GM19372 (cell line): ENCODE measurements around the gene TRIM8.

Source experiments
- ATAC-seq: cut with Tn5 transposase; IDR thresholded peaks from one replicate; pipeline ENCODE4 v1.9.1; 2021; ENCODE audit warnings: mild to moderate bottlenecking, low read depth, moderate library complexity; ENCODE audit not compliant: unreplicated experiment

The TRIM8 gene

DNA sequence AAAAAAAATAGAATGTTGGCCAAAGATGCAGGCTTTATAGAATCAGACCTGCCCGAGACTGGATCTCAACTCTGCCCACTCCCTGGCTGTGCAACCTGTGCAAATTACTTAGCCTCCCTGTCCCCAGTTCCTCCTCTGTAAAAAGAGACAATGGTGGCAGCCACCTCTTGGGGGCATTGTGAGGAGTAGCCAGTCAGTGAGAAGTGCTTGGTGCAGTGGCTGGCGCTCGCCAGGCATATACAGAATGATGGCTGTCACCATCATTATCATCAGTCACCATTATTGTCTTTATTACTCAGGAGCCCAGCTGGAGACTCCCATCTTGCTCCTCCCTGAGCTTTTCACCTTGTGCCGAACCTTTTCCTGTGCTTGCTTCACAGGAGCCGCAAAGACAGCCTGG is 29.4 kb upstream of the TRIM8 start:
- no peak for ATAC-seq

DNA sequence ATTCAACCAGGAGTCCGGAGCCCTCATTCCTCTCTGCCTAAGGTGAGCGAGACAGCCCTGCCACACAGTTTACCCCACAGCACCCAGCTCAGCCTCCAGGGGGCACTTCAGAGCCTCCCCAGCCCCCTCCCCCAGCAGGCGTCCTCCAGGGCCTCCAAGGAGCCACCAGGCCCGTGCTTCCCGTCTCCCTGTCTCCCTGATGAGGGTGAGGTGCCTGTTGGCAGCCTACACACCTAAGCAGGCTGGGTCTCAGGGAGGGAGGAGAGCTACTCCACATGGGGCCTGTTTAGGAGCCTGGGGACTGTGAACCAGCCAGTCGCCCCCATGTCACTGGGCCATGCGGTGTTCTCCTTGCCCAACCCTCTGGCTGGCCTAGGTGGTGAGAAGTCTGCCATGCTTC is 28.9 kb upstream of the TRIM8 start:
- no peak for ATAC-seq

GRCh38 chr10:102616066-102616770 is 28.1 kb upstream of the TRIM8 start:
- no peak for ATAC-seq

DNA sequence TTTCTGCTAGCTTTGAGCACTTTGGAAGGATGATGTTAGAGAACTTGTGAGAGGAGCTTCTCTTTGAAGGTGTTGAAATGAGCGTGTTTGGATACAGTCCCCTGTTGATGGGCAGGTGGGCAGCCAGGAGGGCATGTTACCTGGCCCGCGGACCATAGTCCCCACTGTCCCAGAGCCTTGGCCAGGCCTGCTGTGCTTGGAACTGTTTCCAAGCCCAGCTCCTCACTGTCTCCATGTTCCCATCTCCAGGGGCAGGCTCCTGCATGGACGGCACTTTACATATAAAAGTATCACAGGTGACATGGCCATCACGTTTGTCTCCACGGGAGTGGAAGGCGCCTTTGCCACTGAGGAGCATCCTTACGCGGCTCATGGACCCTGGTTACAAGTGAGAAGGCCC is 27.2 kb upstream of the TRIM8 start:
- no peak for ATAC-seq

- ATAC-seq, result no peak
Observed at GRCh38 chr10:102617816-102618215, 26.5 kb upstream of the TRIM8 start.

GRCh38 chr10:102619281-102619981 is 24.8 kb upstream of the TRIM8 start:
- ATAC-seq, result no peak

GRCh38 chr10:102620138-102620590 is 24.1 kb upstream of the TRIM8 start:
- no peak for ATAC-seq

GRCh38 chr10:102620591-102621442 is 23.5 kb upstream of the TRIM8 start:
- no peak for ATAC-seq

DNA sequence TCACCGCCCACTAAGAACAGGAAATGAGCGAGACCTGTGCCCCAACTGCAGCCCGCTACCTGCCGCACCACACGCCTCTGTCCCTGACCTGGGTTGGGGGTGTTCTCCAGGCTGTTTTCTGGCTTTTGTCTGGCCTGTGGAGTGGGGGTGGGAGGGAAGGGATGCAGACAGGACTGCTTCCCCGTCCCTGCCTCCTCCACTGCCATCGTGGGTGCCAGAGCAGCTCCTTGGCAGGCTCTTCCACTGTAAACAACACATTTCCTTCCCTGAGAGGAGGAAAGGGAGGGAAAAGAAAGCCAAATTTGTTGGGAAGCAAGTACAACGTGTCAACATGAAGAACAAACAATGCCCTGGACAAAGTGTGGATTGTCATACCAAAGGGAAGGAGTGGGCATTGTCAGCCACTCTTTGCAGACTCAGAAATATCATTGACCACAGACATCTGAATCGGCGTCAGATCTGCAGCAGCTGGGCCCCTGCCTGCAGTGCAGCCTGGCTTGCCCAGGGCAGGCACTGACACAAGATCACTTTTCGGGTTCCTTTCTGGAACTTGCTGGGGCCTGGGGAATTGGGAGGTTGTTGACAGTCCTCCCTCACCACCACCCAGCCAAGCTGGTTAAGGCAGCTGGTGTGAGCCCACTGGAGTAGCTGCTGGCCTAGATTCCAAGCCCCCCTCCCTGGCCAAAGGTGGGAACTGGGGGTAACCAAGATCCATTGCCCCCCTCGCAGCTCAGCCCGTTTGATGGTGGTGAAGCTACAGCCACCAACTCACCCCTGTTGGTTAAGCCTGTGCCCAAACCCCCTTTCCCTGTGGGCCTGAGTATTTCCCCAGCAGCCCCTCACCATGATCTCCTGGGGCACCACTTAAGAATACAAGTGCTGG is 22.6 kb upstream of the TRIM8 start:
- no peak for ATAC-seq

- ATAC-seq, result no peak
Observed at GRCh38 chr10:102624094-102624493, 20.2 kb upstream of the TRIM8 start.

DNA sequence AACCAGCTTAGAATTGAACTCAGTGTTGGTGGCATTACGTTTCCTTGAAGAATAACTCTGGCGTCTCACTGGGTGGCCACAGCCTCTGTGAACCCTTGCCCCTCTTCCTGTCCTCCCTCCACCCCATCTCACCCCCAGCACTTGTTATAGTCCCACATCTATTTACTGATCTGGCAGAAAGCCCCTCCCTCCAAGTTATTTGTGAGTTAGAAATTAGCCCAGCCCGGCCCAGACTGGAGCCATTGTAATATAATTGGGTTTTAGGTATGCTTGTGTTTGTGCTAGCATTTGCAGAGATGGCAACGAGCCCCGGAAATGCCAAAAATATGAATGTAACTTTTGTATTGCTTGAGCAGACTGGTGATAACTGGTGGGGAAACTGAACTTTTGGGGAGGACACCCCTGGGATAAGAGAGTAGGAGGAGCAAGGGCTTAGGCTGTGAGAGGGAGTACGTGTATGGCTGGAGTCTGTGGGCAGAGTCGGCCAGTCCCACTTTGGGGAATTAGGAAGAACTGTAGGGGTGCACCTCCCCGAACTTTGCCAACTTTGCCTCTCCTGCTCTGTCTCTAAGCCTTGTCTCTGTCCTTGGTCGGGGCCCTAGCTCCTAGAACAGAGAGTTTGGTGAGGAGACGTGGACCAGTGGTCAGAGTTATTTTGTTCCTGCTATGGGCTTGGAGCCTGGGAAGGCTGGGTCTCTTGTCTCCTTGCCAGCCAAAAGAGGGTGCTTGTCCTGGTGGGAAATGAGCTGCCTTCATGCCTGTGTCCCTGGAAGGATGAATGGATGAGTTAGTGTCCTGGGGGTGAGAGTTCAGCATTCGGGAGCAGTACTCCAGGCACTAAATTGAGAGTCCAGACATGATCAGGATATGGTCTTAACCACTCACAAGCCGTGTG is 19.3 kb upstream of the TRIM8 start:
- no peak for ATAC-seq

- ATAC-seq, result no peak
Observed at GRCh38 chr10:102626026-102626685, 18.1 kb upstream of the TRIM8 start.

- ATAC-seq, result no peak
Observed at GRCh38 chr10:102627291-102627735, 17.0 kb upstream of the TRIM8 start.

DNA sequence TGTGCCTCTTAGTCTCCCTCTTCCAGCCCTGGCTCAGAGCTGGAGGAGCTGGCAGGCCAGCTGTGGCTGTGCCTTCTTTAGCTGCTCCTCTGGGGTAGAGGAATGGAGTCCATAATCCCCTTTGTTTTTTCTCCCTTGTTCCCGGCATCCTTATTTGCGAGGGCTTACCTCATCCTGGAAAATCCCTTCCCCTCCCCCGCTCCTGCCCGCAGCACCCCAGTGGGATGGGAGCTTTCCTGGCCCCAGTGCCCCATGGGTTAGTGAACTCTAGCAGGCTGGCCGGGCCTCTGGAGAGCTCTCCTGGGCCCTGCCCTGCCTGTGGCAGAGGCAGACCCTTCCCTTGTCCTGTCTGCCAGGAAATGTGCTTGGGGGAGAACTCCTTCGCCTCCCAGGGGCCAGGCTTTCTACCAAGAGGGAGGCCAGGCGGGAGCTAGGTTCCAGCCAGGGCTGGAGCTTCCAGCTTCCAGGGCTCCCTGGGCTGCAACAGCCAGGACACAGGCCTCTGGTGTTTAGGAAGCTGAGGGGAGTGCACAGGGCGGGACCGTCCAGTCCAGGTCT is 16.5 kb upstream of the TRIM8 start:
- no peak for ATAC-seq

DNA sequence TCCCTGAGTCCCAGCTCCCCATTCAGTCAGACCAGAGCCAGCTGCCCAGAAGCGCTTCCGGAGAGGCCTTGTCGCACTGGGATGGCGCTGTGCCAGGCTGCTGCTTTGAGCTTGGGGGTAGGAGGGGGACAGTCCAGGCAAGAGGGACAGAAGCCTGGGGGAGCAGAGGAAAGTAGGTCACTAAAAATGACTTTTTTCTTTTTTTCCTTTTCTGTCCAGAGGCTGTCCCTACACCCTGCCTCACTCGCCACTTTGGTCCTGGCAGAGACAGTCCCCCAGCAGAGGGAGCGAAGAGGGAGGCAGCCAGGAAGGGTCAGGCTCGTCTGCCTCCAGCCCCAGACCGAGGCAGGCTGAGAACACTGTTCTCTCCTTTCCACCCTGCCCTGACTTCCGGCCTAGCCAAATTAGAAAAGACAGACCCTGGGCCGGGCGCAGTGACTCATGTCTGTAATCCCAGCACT is 15.8 kb upstream of the TRIM8 start:
- ATAC-seq, result no peak

DNA sequence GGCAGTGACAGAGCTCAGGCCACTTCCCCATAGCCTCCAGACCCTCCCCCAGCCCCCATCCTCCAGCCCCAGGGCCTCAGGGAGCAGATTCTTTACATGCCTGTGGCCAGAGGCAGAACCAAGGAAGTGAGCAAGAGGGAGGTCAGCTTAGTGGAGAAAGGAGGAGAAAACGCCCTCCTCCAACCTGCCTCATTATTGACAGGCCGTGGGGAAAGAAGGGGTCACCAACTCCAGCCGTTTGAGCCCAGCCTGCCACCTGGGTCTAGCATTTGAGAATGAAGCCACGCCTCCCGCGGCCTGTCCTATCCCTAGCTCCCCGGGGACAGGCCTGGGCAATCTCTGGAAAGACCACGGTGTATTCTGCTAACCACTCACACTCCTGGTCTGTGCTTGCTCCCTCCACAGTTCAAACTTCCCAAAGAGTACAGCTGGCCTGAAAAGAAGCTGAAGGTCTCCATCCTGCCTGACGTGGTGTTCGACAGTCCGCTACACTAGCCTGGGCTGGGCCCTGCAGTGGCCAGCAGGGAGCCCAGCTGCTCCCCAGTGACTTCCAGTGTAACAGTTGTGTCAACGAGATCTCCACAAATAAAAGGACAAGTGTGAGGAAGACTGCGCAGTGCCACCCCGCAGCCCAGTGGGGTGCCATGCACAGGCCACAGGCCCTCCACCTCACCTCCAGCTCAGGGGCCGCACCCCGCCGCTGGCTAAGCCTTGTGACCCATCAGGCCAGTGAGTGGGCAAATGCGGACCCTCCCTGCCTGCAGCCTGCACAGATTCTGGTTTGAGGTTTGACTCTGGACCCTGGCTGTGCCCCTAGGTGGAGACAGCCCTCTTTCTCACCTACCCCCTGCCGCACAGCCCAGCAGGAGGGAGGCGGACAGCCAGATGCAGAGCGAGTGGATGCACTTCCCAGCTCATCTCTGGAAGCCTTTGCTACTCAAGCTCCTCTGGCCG is 14.3 kb upstream of the TRIM8 start:
- no peak for ATAC-seq

DNA sequence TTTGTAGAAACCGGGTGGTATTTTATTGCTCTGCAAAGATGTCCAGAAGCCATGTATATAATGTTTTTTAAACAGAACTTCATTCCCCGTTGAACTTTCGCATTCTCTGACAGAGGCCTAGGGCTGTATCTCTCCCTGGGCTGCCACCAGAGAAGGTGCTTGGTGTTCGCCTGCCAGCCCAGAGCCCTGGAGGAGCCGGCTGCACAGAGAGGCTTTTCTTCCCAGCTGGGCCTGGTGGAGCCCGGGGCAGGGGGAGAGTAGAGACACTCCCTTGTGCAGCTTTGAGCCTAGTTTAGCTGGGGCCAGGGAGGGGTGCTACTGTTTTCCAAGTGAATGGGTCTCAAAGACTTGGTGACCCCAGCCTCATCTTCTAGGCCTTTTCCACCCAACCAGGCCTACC is 13.6 kb upstream of the TRIM8 start:
- ATAC-seq, result no peak
